DND-41 (cell line): ENCODE measurements around the gene ZDHHC1.

Experiments
- ATAC-seq: fragments of 200-7000 bp; cut with Tn5 transposase; 3 replicates; pipeline ENCODE4 v1.9.1; 2021; ENCODE audit warnings: low read depth; ENCODE audit not compliant: insufficient read depth
- DNase-seq: peaks from one replicate; pipeline ENCODE4 v3.0.0-alpha.2; 2020
- H2AFZ ChIP-seq: 2 replicates; pipeline ENCODE4 v1.6.0; 2012; ENCODE audit warnings: low read depth, low read length
- H3K27ac ChIP-seq: 2 replicates; pipeline ENCODE4 v1.5.1; 2012; ENCODE audit warnings: low read length, inconsistent platforms
- H3K27me3 ChIP-seq: fragments of 200-600 bp; sonication (generic); 2 replicates; pipeline ENCODE4 v1.6.0; 2012; ENCODE audit warnings: low read length, mild to moderate bottlenecking, inconsistent platforms; ENCODE audit not compliant: insufficient read depth, poor library complexity
- H3K36me3 ChIP-seq: 2 replicates; pipeline ENCODE4 v1.5.1; 2012; ENCODE audit warnings: low read length, inconsistent platforms; ENCODE audit not compliant: insufficient read depth
- H3K4me1 ChIP-seq: 2 replicates; pipeline ENCODE4 v1.5.1; 2012; ENCODE audit warnings: mild to moderate bottlenecking, low read length; ENCODE audit not compliant: insufficient read depth
- H3K4me2 ChIP-seq: 2 replicates; pipeline ENCODE4 v1.6.0; 2012; ENCODE audit warnings: mild to moderate bottlenecking, moderate library complexity, low read length, inconsistent platforms; ENCODE audit not compliant: insufficient read depth
- H3K4me3 ChIP-seq, 2 experiments: fragments of 200-600 bp in 1 of 2; shearing (Covaris generic) in 1 of 2; 2 replicates each; pipeline ENCODE4 v1.5.1; 2012 to 2016; ENCODE audit warnings: inconsistent platforms in 2 of 2, low read length in 2 of 2, mild to moderate bottlenecking in 2 of 2, low read depth in 1 of 2, moderate library complexity in 1 of 2
- H3K79me2 ChIP-seq: 2 replicates; pipeline ENCODE4 v1.6.0; 2012; ENCODE audit warnings: low read length, inconsistent platforms; ENCODE audit not compliant: insufficient read depth
- H3K9ac ChIP-seq: 2 replicates; pipeline ENCODE4 v1.6.0; 2012; ENCODE audit warnings: low read depth, mild to moderate bottlenecking, inconsistent platforms, low read length, moderate library complexity
- H3K9me3 ChIP-seq: 2 replicates; pipeline ENCODE4 v1.5.1; 2012; ENCODE audit warnings: low read length, moderate library complexity, mild to moderate bottlenecking, inconsistent platforms; ENCODE audit not compliant: insufficient read depth, severe bottlenecking
- H4K20me1 ChIP-seq: 2 replicates; pipeline ENCODE4 v1.6.0; 2012; ENCODE audit warnings: low read length; ENCODE audit not compliant: insufficient read depth
- EZH2 ChIP-seq: IDR thresholded peaks from 3 replicates; pipeline ENCODE4 v1.6.1; 2012; ENCODE audit warnings: borderline replicate concordance, low read depth, mild to moderate bottlenecking, moderate library complexity, low read length, inconsistent platforms; ENCODE audit not compliant: severe bottlenecking
- TF ChIP-seq, protein P1 (sequence below): IDR thresholded peaks from 2 replicates; pipeline ENCODE4 v1.5.1; 2012; ENCODE audit warnings: borderline replicate concordance, low read length, moderate library complexity, mild to moderate bottlenecking; ENCODE audit not compliant: poor library complexity, severe bottlenecking; ENCODE audit errors: extremely low read depth

ZDHHC1 gene

GRCh38 chr16:67404740-67405226 lies 11.5 kb downstream of the ZDHHC1 start:
- H4K20me1 ChIP-seq = no peaks in the 10 kb centered on the region
- no peak overlapping the region for H3K4me3 ChIP-seq
- H3K79me2 ChIP-seq = no peaks in the 10 kb centered on the region
- H3K27ac ChIP-seq = no peak overlapping the region
- H3K4me2 ChIP-seq = no peak overlapping the region
- H3K9me3 ChIP-seq = no peaks in the 10 kb centered on the region
- no peak for TF ChIP-seq EZH2
- TF ChIP-seq, protein P1, sequence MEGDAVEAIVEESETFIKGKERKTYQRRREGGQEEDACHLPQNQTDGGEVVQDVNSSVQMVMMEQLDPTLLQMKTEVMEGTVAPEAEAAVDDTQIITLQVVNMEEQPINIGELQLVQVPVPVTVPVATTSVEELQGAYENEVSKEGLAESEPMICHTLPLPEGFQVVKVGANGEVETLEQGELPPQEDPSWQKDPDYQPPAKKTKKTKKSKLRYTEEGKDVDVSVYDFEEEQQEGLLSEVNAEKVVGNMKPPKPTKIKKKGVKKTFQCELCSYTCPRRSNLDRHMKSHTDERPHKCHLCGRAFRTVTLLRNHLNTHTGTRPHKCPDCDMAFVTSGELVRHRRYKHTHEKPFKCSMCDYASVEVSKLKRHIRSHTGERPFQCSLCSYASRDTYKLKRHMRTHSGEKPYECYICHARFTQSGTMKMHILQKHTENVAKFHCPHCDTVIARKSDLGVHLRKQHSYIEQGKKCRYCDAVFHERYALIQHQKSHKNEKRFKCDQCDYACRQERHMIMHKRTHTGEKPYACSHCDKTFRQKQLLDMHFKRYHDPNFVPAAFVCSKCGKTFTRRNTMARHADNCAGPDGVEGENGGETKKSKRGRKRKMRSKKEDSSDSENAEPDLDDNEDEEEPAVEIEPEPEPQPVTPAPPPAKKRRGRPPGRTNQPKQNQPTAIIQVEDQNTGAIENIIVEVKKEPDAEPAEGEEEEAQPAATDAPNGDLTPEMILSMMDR = no peak
- peaks cover 6% of the 10 kb centered on the region for H3K27me3 ChIP-seq
- ATAC-seq (no peak), DNase-seq (no peak)
- H3K4me1 ChIP-seq = no peaks in the 10 kb centered on the region
- H2AFZ ChIP-seq = no peak overlapping the region
- no peaks in the 10 kb centered on the region for H3K36me3 ChIP-seq
- H3K9ac ChIP-seq = no peak overlapping the region

DNA sequence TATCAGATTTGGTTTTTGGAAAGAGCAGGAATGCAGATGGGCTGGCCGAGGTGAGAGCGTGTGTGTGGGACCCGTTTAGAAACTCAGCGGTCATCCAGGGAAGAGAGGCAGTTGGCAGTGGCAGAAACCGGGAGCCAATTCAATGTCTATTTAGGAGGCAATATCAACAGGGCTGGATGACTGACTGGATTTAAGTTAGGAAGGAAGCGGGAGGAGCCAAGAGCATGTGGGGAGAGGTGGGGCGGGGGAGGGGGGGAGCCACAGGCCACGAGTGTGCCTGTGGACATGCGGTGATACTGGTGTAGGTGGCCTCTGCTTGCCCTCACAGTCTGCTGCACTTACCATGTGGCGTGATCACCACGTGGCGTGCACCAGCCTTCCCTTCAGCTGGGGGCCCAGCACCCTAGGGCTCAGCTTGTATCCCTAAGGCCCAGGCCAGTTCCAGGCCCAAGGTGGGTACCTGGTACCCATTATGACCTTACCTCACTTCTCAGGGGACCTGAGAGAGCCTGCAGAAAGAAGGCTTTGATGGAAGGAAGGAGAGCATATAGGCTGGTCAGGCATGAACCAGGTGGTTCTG lies 12.2 kb downstream of the ZDHHC1 start:
- Histone ChIP-seq H3K9ac (no peak overlapping the region), H2AFZ (no peak overlapping the region), H3K27ac (no peak overlapping the region), H3K27me3 (peaks cover 6% of the 10 kb centered on the region), H3K4me2 (no peak overlapping the region), H3K36me3 (no peaks in the 10 kb centered on the region), H3K79me2 (no peaks in the 10 kb centered on the region), H3K9me3 (no peaks in the 10 kb centered on the region), H3K4me1 (no peaks in the 10 kb centered on the region), H3K4me3 (no peak overlapping the region), H4K20me1 (no peaks in the 10 kb centered on the region)
- ATAC-seq (no peak), DNase-seq (no peak)
- TF ChIP-seq, protein P1 = no peak
- no peak for TF ChIP-seq EZH2

DNA sequence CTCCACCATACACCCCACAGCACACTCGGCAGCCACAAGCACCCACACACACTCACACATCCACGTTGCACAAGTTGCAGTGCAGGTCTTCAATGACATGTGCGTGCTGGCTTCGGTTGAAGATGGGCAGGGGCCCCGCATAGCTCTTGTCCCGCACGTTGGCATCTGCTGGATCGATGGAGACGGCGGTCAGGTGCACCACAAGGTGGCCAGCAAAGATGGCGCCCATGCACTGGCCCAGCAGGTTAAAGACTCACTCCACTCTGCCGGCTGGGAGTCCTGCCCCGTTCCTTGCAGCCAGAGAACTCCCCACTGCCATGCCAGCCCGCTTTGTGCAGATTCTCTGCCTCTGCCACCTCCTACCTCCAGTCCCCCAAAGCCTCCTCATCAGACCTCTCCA lies 15.4 kb downstream of the ZDHHC1 start:
- Histone ChIP-seq H3K27me3 (no peaks in the 10 kb centered on the region), H3K4me3 (no peak overlapping the region), H3K79me2 (no peaks in the 10 kb centered on the region), H3K4me1 (no peaks in the 10 kb centered on the region), H4K20me1 (no peaks in the 10 kb centered on the region), H3K9me3 (no peaks in the 10 kb centered on the region), H3K4me2 (no peak overlapping the region), H2AFZ (no peak overlapping the region), H3K36me3 (no peaks in the 10 kb centered on the region), H3K27ac (no peak overlapping the region), H3K9ac (no peak overlapping the region)
- TF ChIP-seq, protein P1 = no peak
- TF ChIP-seq EZH2 = no peak
- DNase-seq (no peak), ATAC-seq (no peak)
